ENCODE results near the gene HSPA4. TPM values are rescaled to one million over a fixed set of nuclear protein-coding genes. Genes with fewer than 3 reads are reported as not detected.

HSPA4 gene
- total and polyA plus RNA-seq, 2 of the 13 experiments (the other 11 are each of a cell fraction or from before 2014, with no cell fraction given) = 36.6 to 231 TPM

GRCh38 chr5:133063965-133064364 lies 12.2 kb downstream of the HSPA4 start (continued):
- TF ChIP-seq, protein P1, sequence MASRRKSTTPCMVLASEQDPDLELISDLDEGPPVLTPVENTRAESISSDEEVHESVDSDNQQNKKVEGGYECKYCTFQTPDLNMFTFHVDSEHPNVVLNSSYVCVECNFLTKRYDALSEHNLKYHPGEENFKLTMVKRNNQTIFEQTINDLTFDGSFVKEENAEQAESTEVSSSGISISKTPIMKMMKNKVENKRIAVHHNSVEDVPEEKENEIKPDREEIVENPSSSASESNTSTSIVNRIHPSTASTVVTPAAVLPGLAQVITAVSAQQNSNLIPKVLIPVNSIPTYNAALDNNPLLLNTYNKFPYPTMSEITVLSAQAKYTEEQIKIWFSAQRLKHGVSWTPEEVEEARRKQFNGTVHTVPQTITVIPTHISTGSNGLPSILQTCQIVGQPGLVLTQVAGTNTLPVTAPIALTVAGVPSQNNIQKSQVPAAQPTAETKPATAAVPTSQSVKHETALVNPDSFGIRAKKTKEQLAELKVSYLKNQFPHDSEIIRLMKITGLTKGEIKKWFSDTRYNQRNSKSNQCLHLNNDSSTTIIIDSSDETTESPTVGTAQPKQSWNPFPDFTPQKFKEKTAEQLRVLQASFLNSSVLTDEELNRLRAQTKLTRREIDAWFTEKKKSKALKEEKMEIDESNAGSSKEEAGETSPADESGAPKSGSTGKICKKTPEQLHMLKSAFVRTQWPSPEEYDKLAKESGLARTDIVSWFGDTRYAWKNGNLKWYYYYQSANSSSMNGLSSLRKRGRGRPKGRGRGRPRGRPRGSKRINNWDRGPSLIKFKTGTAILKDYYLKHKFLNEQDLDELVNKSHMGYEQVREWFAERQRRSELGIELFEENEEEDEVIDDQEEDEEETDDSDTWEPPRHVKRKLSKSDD (CRISPR knock-in tag; IDR thresholded peaks at IDR 0.05; ENCODE audit: low read depth) = no peak
- TF ChIP-seq STAT5B (CRISPR knock-in tag; IDR thresholded peaks at IDR 0.05) (no peak), ELF4 (CRISPR knock-in tag; IDR thresholded peaks at IDR 0.05; ENCODE audit: borderline replicate concordance) (no peak)

- intact Hi-C loops (cut with micrococcal nuclease; ENCODE audit: unreplicated experiment) = no loop called here
- Histone ChIP-seq H3K9ac (ENCODE audit: insufficient read depth, low read depth, low read length) (no peak overlapping the region), H3K36me3 (replicated peaks in 1 of 2; ENCODE audit: control insufficient read depth in 1 of 2, insufficient read depth in 2 of 2, low read length in 2 of 2) (peaks cover 17 to 58% of the 10 kb centered on the region in 2 experiments), H3K79me2 (ENCODE audit: insufficient read depth, low read length) (peaks cover 60% of the 10 kb centered on the region), H3K9me3 (ENCODE audit: low read length) (no peaks in the 10 kb centered on the region), H4K20me1 (ENCODE audit: insufficient read depth, low read length) (peaks cover 14% of the 10 kb centered on the region; the same call in 1 of the 2 replicates), H3K4me1 (ENCODE audit: insufficient read depth, low read length) (peaks cover 13% of the 10 kb centered on the region), H3K4me3 (replicated peaks in 1 of 3; ENCODE audit: insufficient read depth in 1 of 3, low read depth in 2 of 3, low read length in 3 of 3) (no peak overlapping the region), H3K4me2 (ENCODE audit: low read depth, low read length) (no peak overlapping the region), H3K27me3 (ENCODE audit: control insufficient read depth in 1 of 2, insufficient read depth in 2 of 2, low read length in 2 of 2) (no peaks in the 10 kb centered on the region), H3K27ac (ENCODE audit: extremely low read length, insufficient read depth, low read length) (no peak overlapping the region), H2AFZ (ENCODE audit: low read length) (no peak overlapping the region)
- 93% methylated on average over 1 of the region's 1 CpG for WGBS (ENCODE audit: low lambda C conversion rate)
- TF ChIP-seq ZNF546 (CRISPR knock-in tag; conservative IDR thresholded peaks at IDR 0.05) (no peak), ZNF335 (CRISPR knock-in tag; IDR thresholded peaks at IDR 0.05) (no peak), TP53 (CRISPR knock-in tag; conservative IDR thresholded peaks at IDR 0.05) (no peak), MAFF (IDR thresholded peaks at IDR 0.05; ENCODE audit: low read depth, low read length) (no peak), ATAD3A (CRISPR knock-in tag; IDR thresholded peaks at IDR 0.05) (no peak), PCBP1 (IDR thresholded peaks at IDR 0.05; ENCODE audit: borderline replicate concordance, low read depth, low read length) (no peak)
- TF ChIP-seq, protein P2, sequence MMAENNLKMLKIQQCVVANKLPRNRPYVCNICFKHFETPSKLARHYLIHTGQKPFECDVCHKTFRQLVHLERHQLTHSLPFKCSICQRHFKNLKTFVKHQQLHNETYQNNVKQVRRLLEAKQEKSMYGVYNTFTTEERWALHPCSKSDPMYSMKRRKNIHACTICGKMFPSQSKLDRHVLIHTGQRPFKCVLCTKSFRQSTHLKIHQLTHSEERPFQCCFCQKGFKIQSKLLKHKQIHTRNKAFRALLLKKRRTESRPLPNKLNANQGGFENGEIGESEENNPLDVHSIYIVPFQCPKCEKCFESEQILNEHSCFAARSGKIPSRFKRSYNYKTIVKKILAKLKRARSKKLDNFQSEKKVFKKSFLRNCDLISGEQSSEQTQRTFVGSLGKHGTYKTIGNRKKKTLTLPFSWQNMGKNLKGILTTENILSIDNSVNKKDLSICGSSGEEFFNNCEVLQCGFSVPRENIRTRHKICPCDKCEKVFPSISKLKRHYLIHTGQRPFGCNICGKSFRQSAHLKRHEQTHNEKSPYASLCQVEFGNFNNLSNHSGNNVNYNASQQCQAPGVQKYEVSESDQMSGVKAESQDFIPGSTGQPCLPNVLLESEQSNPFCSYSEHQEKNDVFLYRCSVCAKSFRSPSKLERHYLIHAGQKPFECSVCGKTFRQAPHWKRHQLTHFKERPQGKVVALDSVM (CRISPR knock-in tag; IDR thresholded peaks at IDR 0.05) = no peak
- CTCF ChIA-PET (ENCODE audit: low intra/inter-chr PET ratio, low total read pairs) = no interaction called here
- no TSS peak for BruUV-seq (replicated peaks)
- DNase-seq (ENCODE audit: low spot score) = no peak
- no peak for FAIRE-seq
- ATAC-seq = no peak
- POLR2A ChIA-PET = no interaction called here
- in situ Hi-C loops (cut with HindIII; ENCODE audit: extremely low pct_ligation_motif_present, low pct_unique_long_range_greater_than_20kb) = no loop called here
Measured at GRCh38 chr5:133065471-133065870, 13.7 kb downstream of the HSPA4 start.
